Peyer's patch (tissue), 4 donors: Measurements from ENCODE around the gene MARK4.

Experiments
- CTCF ChIP-seq, 6 experiments: fragments of 450-650 bp in 4 of 6; fragments of 200-600 bp in 2 of 6; sonication (generic) in 1 of 6; IDR thresholded peaks; one replicate each; pipeline ENCODE4 v1.5.1; 2017 to 2019; ENCODE audit warnings: antibody characterized with exemption in 6 of 6, mild to moderate bottlenecking in 3 of 6, moderate library complexity in 1 of 6
- POLR2A ChIP-seq, 2 donors: fragments of 450-650 bp; IDR thresholded peaks; one replicate each; pipeline ENCODE4 v1.5.1; 2017; ENCODE audit warnings: antibody characterized with exemption in 2 of 2, mild to moderate bottlenecking in 2 of 2, moderate library complexity in 2 of 2

GRCh38 chr19:45290381-45290931 is 39.4 kb downstream of the MARK4 start:
- TF ChIP-seq CTCF (IDR thresholded peaks at IDR 0.05), result no peak
- no peak for TF ChIP-seq POLR2A (IDR thresholded peaks at IDR 0.05)
